Middle frontal gyrus (tissue), 1 donor: Measurements from ENCODE around the gene IFI30.

ENCODE experiments used
- DNase-seq: peaks from one replicate; pipeline ENCODE4 v3.0.0-alpha.2; 2015; ENCODE audit warnings: low spot score; ENCODE audit errors: extremely low spot score

Gene IFI30

DNA sequence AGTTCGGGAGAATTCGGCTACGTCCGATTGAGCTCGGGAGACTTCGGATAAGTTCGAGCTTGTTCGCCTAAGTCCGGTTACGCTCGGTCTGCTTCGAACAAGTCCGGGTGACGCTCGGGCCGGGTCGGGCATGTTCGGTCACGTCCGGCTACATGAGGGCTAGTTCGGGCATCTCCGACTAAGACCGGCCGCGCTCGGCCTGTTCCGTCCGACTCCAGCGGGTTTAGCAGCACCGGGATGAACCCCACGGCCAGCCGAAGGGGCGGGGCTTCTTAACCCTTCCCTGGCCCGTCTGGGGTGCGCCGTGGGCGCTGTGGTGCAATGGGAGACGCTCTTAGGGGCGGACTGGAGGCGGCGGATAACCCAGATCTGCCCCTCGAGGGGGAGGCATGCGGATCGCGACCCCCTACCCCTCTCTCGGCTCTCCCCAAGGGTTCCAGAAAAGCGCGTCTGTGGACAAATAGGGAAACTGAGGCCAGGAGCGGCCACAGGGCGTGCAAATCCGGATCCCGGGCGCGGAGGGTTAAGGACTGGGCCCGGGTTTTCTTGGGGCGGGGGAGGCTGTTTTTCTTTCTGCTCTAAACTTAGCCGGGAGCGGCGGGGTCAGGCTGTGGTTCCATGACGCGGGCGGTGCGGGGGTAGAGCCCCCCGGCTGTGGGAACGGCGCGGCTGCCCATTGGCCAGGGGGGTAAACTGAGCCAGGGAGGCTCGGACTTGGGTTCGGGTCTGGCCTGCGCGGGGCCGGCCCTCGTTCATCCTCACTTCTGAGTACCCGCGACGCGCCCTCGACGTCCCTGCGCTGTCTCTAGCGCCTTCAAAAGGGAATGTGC, 51.1 kb downstream of the IFI30 start:
- DNase-seq = peak; percentile 86

DNA sequence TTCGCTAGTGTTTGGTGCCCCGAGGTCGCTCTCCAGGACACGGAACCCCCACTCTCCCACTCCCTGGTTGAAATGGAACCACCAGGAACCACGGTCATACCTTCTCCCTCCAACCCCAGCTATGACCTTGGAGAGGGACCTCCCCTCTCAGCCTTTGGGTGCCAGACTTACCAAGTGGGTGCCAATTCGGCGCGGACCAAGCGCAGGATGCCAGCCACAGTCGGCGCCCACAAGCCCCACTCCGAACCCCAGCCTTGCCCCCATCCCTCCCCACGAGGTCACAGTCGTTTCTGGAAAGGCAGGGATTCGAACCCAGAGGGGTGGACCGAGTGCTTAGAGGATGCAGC, 51.7 kb downstream of the IFI30 start:
- no peak for DNase-seq

GRCh38 chr19:18225702-18226468, 52.3 kb downstream of the IFI30 start, which contains the start of gene PDE4C:
Gene PDE4C (minus strand): TSS chr19:18226438. CDS start chr19:18226415, 23 bp downstream.
- no peak for DNase-seq

DNA sequence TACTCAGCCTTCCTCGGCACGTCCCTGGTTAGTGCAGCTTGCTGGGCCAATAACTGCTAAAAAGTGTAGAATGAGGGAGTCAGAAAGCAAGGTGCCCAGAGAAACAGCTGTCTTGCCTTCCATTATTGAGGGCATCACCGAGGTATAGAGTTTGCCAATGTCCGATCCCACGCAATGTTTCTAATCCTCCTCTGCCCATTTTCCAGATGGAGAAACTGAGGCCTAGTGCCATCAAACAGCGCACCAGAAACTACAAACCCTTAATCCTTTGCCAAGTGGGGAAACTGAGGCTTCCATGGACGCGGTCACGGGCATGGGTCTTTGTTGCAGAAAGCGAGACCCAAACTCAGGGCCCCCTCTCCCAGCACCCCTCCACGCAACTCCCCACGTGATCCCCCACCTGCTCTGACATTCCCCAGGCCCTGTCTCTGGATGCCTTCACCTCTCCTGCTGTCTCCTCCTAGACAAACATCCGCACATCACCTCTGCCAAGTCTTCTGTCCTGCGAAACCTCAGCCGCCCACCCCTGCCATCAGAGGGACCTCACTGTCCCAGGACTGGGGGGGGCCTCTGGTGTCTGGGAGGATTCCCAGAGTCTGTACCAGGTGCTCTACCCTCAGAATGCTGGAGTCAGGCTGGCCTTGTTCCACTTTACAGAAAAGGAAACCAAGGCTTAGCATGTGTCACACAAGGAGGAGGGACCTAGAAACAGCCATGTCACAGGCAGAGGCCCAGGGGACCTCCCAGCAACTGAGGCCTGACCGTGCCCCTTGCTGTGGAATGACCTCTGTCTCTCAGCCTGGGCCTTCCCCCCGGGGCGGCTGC, 53.6 kb downstream of the IFI30 start:
- DNase-seq = no peak
